Ovary (tissue), 9 donors: ENCODE results near the gene HEPACAM. TPM values are rescaled to one million over a fixed set of nuclear protein-coding genes. Genes with fewer than 3 reads are reported as not detected.

ENCODE experiments used
- DNase-seq, 5 donors: peaks; one replicate each; pipeline ENCODE4 v3.0.0-alpha.2; 2019 to 2020
- H3K27ac ChIP-seq, 2 donors: fragments of 200-600 bp; one replicate each; pipeline versions ENCODE4 v1.5.1 to v1.8.0; 2019 to 2022
- H3K27me3 ChIP-seq: fragments of 200-600 bp; one replicate; pipeline ENCODE4 v1.8.0; 2022
- H3K36me3 ChIP-seq: fragments of 200-600 bp; sonication (generic); one replicate; pipeline ENCODE4 v1.5.1; 2019
- H3K4me1 ChIP-seq: one replicate; pipeline ENCODE4 v1.8.1; 2013; ENCODE audit warnings: mild to moderate bottlenecking, moderate library complexity; ENCODE audit not compliant: insufficient read depth
- H3K4me3 ChIP-seq: fragments of 200-600 bp; sonication (generic); one replicate; pipeline ENCODE4 v1.5.1; 2017
- H3K9me3 ChIP-seq, 2 donors: fragments of 200-600 bp in 1 of 2; sonication (generic) in 1 of 2; one replicate each; pipeline versions ENCODE4 v1.5.1 to v1.8.1; 2013 to 2019; ENCODE audit warnings: mild to moderate bottlenecking in 1 of 2, moderate library complexity in 1 of 2
- CTCF ChIP-seq, 3 donors: fragments of 450-650 bp in 2 of 3; fragments of 200-600 bp in 1 of 3; IDR thresholded peaks; one replicate each; pipeline versions ENCODE4 v1.5.1 to v1.8.0; 2016 to 2022; ENCODE audit warnings: antibody characterized with exemption in 3 of 3, mild to moderate bottlenecking in 1 of 3
- EP300 ChIP-seq: sonication (generic); formaldehyde crosslinking; IDR thresholded peaks from one replicate; pipeline ENCODE4 v1.6.1; 2017; ENCODE audit warnings: antibody characterized with exemption
- POLR2A ChIP-seq: fragments of 450-650 bp; IDR thresholded peaks from one replicate; pipeline ENCODE4 v1.6.1; 2017; ENCODE audit warnings: antibody characterized with exemption, mild to moderate bottlenecking, moderate library complexity
- WGBS, 3 donors: extraction: QIAGEN DNeasy Blood & Tissue Kit in 1 of 3; methylation state at CpG; one replicate each; pipeline versions ENCODE4 v1.1.5 to v1.1.7; 2013 to 2017; 5-methylcytosine and 5-hydroxymethylcytosine counted together
- intact Hi-C, 4 donors: fragments of 100-400 bp; cut with DNase I; formaldehyde crosslinking; loops; one replicate each; pipeline versions ENCODE4 v1.11.0 to v1.15.1; 2022 to 2023
- polyA plus RNA-seq, 2 donors: library from polyadenylated mRNA; stranded (reverse); fragments of 200-250 nt in 1 of 2; fragments of 350-450 nt in 1 of 2; fragmentation: Illumina TruSeq in 1 of 2; extraction: RNeasy Lipid Tissue Mini Kit (QIAGEN cat#74804) in 1 of 2; gene quantifications; one replicate each; pipeline ENCODE4 v1.2.3, GENCODE V29; 2013 to 2014
- total RNA-seq, 7 donors: library from RNA; depleted of rRNA in 2 of 7; stranded (reverse); fragments of >200 nt in 2 of 7; fragmentation: NEBNext Ultra II Directional in 3 of 7; extraction: Animal tissue kit (Norgen Biotek cat#: 25700) in 3 of 7; gene quantifications; one replicate each; pipeline versions ENCODE4 v1.1.0 to v1.2.4, GENCODE V29; 2016 to 2023
- donor health status: DM: no; HTN: no; CAD: no; lungs with moderate emphysema.
- donor health status: DM: no; HTN: no; CAD: no.
- donor health status: Bipolar disorder and iron deficiency.
- donor health status: DM: yes; HTN: yes; CAD: no.
- donor health status: DM: no; HTN: no; CAD: no.
- donor health status: DM: yes; HTN: yes; CAD: no.

HEPACAM gene
- total and polyA plus RNA-seq, 9 donors: 0.10 to 0.13 (median 0.10) TPM; not detected in 6

- no peak overlapping the region for H3K27ac ChIP-seq
- TF ChIP-seq POLR2A: no peak
- TF ChIP-seq CTCF (IDR thresholded peaks at IDR 0.05): no peak
- no peak for TF ChIP-seq EP300
- no peaks in the 10 kb centered on the region for H3K9me3 ChIP-seq
- no peaks in the 10 kb centered on the region for H3K27me3 ChIP-seq
- H3K4me3 ChIP-seq: no peak overlapping the region
- WGBS, 3 donors: 85 to 89% (median 87%) methylated on average over 10 of the region's 10 CpGs
- intact Hi-C loops: no loop called here
- no peaks in the 10 kb centered on the region for H3K36me3 ChIP-seq
- H3K4me1 ChIP-seq: peaks cover 22% of the 10 kb centered on the region
- DNase-seq: peak in 1 of 5 donors; percentile 17
These were observed 55.6 kb downstream of the HEPACAM start for GRCh38 chr11:124880290-124880611.

- Histone ChIP-seq H3K4me1 (peaks cover 18% of the 10 kb centered on the region), H3K27ac (no peak overlapping the region), H3K36me3 (no peaks in the 10 kb centered on the region), H3K9me3 (no peaks in the 10 kb centered on the region), H3K27me3 (no peaks in the 10 kb centered on the region), H3K4me3 (no peak overlapping the region)
- intact Hi-C loops: loop anchor here in 3 of 4 donors (5.0 to 10.0 kb wide), 4 partner anchors 65 to 235 kb away; partner anchors contain the start of genes CCDC15 (in 2 of the 3) and TMEM218 (in 1 of the 3)
- TF ChIP-seq CTCF (IDR thresholded peaks at IDR 0.05) (no peak), EP300 (no peak), POLR2A (no peak)
- peak in 1 of 5 donors; percentile 24 for DNase-seq
- WGBS, 3 donors: 88 to 89% (median 89%) methylated on average over 16 of the region's 16 CpGs
These were observed 56.2 kb downstream of the HEPACAM start for GRCh38 chr11:124879493-124880289.

GRCh38 chr11:124878759-124879492 is 56.9 kb downstream of the HEPACAM start:
- TF ChIP-seq EP300 (no peak), POLR2A (no peak), CTCF (IDR thresholded peaks at IDR 0.05) (no peak)
- peaks cover 16% of the 10 kb centered on the region for H3K4me1 ChIP-seq
- intact Hi-C loops: loop anchor here in 3 of 4 donors (5.0 to 10.0 kb wide), 4 partner anchors 66 to 236 kb away; partner anchors contain the start of genes CCDC15 (in 2 of the 3) and TMEM218 (in 1 of the 3)

GRCh38 chr11:124877910-124878758 is 57.7 kb downstream of the HEPACAM start:
- no peaks in the 10 kb centered on the region for H3K27me3 ChIP-seq
- H3K36me3 ChIP-seq: no peaks in the 10 kb centered on the region
- no peak overlapping the region for H3K4me3 ChIP-seq
- H3K4me1 ChIP-seq: peaks cover 16% of the 10 kb centered on the region
- 65 to 79% (median 73%) methylated on average over 17 of the region's 17 CpGs for WGBS, 3 donors
- intact Hi-C loops: loop anchor here in 3 of 4 donors (5.0 to 10.0 kb wide), 4 partner anchors 67 to 237 kb away; partner anchors contain the start of genes CCDC15 (in 2 of the 3) and TMEM218 (in 1 of the 3)
- TF ChIP-seq CTCF (IDR thresholded peaks at IDR 0.05) (no peak), POLR2A (no peak), EP300 (no peak)
- H3K27ac ChIP-seq: peak overlapping the region; percentile 90 to 96
- peak in 1 of 5 donors; percentile 31 for DNase-seq
- H3K9me3 ChIP-seq: no peaks in the 10 kb centered on the region

More at GRCh38 chr11:124878759-124879492, 56.9 kb downstream of the HEPACAM start:
- WGBS, 3 donors: 93 to 96% (median 95%) methylated on average over 11 of the region's 11 CpGs
- no peak overlapping the region for H3K4me3 ChIP-seq
- no peaks in the 10 kb centered on the region for H3K9me3 ChIP-seq
- no peaks in the 10 kb centered on the region for H3K36me3 ChIP-seq
- peak in 1 of 5 donors; percentile 21 for DNase-seq
- H3K27ac ChIP-seq: no peak overlapping the region
- H3K27me3 ChIP-seq: no peaks in the 10 kb centered on the region
